HG03108 (cell line): ENCODE measurements around the gene RILPL2.
"Not testable (repeated sequence)": the region's sequence is repeated elsewhere in the genome, so short reads cannot be mapped to it uniquely, and the experiment has no call there.

Experiments used
- ATAC-seq: cut with Tn5 transposase; IDR thresholded peaks from one replicate; pipeline ENCODE4 v1.9.1; 2021; ENCODE audit warnings: moderate library complexity; ENCODE audit not compliant: unreplicated experiment

RILPL2 gene, protein sequence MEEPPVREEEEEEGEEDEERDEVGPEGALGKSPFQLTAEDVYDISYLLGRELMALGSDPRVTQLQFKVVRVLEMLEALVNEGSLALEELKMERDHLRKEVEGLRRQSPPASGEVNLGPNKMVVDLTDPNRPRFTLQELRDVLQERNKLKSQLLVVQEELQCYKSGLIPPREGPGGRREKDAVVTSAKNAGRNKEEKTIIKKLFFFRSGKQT

DNA sequence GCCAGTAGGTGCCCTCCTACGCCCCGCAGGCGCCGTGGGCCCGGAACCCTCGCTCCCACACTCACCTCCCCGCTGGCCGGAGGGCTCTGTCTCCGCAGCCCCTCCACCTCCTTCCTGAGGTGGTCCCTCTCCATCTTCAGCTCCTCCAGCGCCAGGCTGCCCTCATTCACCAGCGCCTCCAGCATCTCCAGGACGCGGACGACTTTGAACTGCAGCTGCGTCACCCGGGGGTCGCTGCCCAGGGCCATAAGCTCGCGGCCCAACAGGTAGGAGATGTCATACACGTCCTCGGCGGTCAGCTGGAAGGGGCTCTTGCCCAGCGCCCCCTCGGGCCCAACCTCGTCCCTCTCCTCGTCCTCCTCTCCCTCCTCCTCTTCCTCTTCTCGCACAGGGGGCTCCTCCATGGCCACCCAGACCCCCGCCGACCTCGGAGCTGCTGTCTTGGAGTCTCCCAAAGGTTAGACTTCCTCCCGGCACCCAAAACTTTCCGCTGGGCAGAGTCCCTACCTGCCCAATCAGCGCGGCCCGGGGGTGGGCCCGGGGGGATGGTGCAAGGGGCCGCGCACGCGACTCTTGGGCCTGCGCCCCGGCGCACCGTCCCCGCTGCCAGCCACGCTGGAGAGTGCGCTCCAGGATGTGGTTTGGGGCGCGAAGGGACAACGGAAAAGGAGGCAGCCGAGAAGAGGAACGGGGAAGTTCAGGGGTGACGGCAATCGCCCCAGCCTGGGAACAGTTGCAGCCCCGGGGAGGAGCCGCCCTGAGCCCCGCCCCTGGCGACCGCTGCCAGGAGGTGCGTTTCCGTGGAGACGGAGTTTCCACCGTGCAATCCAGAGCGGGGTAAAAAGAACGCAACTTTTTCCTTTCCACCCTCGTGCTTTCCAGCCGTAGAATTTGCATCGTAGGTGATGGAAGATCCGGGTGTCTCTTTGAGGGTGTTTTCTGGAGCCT, at the start of gene RILPL2:
TSS of gene RILPL2 (minus strand) at position 668 of the 948 bp plus-strand sequence. CDS start at position 404, 264 bp downstream.
- ATAC-seq, result peak; percentile 65

DNA sequence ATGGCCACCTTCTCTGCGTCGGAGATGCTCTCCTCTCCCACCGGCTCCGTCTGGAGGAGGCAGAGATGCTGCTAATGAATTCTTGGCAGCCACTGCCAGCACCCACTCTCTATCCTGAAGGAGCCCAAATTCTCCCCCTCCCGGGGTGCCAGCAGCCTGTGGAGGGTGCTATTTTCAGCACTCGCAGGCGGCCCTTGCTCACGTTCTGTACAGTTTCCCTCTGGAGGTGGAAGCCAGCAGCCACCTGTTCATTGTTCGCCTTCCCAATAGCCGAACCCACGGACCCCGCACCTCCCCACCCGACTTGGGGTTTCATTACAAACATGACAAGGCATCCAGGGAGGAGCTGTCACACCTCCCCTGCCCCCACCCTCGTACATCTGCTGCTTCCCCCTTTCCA, 49.3 kb upstream of the RILPL2 start:
- no peak for ATAC-seq

DNA sequence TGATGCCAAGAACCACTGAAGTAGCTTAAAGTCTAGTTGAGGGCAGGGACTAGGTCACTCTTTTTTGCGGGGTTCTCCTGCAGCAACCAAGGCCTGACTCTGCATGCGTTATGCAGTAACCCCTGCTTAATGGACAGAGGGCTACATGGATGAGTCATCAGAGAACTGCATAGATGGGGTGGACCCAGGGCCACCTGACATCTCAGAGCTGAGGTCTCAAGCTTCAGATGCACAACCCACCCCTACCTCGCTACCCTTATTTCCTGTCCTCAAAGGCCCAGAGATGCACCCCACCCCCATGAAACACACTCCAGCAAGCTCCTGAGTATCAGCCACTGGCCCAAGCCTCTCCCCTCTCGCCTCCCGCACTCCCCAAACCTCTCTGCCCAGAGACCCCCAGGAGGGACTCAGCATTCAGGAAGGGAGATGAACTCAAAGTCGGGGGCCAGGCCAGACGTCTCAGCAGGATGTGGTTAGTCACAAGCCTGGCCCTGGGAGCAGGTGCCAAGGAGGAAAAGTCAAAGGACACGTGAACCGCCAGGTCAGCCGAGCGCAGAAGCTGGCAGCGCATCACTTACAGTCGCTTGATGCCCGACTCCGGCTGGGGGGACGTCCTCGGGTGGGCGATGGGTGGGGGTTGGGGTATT, 47.2 kb upstream of the RILPL2 start:
- ATAC-seq, result no peak

DNA sequence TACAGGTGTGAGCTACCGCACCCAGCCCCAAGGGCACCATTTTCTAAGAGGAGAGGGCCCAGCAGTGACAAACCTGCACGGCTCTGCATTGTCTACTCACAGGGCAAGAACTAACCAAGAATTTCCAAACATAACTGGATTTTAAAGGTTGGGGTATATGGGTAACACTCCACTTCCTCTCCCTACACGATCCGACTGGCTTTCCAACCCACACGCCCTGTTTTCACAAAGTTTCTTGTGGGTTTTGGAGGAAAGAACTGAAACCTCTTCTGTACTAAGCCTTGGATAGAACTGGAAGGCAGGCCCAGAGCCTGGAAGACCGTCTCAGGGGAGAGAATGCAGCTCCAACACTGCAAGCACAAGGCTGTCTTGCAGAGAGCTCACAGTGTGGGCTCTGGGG, 46.4 kb upstream of the RILPL2 start:
- no peak for ATAC-seq

DNA sequence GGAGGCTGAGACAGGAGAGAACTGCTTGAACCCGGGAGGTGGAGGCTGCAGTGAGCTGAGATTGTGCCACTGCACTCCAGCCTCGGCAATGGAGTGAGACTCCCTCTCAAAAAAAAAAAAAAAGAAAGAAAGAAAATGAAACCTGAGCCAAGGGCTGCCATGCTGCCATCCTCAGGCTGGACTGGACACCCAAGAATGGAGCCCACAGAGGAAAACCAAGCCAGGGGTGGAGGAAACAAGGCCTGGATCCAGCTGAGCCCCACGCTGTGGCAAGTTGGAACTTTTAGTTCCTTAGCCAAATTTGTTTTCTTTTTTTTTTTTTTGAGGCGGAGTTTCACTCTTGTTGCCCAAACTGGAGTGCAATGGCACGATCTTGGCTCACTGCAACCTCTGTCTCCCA, 44.8 kb upstream of the RILPL2 start:
- ATAC-seq, result not testable (repeated sequence)

DNA sequence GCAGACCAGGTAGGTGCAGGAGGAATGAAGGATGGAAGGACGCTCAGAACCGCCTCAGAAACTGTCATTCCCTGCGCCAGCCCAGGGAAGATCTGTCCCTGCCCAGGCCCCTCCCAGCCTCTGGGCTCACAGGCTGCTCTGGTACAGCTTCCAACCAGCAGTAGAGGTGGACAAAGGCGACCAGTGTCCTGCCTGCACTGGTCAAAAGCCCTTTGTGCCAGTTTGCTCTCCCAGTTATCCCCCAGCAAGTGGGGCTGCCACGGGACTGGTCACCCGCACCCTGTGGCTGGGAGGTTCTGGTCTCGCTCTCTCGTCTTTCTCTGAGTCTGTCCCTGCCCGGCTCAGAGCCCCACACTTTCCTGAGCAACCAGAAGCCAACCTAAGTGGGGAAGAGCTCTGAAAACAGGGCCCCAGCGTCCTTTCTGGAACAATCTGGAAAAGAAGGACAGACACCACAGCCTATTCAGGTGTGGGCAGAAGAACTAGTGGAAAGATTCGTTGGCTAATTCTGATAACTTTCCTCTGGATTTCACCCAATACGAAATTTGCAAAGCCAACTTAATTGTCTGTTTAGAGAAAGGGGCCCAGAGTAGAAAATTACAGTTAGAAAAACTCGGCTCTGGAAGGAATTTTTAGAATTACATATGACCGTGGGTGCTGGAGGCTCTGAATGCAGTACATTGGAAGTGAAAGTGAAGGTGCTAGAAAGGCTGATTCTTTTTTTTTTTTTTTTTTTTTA, 43.1 kb upstream of the RILPL2 start:
- ATAC-seq, result no peak

DNA sequence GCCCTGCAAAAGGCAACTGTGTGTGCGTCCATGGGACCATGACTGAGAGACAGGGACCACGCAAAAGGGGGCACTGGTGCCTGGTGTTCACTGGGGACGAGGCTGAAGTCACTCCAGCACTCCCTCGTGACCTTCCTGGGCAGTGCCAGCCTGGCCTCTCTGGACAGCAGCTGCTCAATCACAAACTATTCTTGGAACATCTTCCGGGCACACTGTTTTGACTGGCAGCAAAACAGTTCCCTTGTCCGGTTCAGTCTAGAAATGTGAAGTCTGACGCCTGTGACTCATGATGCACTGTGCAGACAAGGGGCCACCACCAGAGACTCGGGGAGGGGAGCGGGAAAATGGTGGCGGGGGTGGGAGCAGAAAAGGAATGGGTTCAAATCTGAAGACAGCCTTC, 42.3 kb upstream of the RILPL2 start:
- no peak for ATAC-seq

DNA sequence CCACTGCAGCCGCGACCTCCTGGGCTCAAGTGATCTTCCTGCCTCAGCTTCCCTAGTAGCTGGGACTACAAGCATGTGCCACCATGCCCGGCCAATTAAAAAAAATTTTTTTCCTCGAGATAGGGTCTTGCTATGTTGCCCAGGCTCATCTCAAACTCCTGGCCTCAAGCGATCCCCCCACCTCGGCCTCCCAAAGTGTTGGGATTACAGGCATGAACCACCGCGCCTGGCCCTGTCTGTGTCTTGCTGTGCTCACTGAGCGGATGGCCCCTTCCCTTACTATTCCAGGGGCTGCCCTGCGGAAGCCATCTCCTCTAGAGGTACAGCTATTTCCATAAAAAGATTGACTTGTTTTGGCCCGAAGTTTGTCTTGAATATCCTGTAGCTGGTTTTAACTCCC, 41.6 kb upstream of the RILPL2 start:
- ATAC-seq, result no peak

DNA sequence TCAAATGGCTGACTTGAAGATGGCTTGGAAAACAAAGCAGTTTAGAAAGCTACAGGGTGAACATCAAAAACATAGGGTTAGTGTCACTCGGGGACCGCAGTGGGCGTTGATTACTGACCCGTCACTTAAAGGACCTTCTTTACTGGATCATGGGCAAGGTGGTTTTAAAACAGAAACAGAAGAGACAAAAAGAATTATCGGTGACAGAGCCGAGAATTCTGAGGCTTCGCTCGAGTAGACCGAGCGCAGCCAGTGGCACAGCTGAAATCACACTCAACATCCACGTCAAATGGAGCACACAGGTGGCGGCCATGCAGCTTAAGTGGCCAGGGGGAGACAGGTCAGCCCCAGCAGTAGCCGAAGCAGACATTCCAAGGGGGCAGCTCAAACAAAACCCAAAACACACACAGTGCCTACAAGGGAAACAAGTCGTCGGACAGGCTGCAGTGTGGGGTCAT, 38.8 kb upstream of the RILPL2 start:
- ATAC-seq, result no peak

DNA sequence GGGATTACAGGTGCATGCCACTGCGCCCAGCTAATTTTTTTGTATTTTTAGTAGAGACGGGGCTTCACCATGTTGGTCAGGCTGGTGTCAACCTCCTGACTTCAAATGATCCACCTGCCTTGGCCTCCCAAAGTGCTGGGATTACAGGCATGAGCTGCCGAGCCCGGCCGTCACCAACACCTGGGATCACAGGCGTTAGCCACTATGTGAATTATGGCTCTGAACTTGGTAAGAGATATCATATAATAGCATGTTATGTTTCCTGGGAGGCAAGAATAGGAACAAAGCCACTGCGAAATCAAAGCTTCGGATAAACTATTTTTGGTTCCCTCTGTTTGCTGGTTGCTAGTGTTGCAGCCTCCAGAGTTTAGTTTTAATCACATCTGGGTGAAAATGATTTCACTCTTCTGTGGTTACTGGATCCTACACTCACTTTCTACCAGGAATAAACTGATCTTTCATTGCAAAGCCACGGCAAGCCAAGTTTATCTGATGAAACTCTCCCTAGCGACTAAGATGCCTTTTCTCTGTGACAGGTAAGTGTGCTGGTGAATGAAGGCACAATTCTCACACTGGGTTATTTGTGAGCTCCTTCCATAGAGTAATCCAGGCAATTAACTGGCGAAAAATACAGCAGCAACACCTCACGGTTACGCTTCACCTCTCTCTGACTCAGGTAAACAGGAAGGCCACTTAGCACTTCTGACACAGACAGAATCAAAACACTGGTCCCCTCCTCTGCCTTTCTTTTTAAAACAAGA, 38.2 kb upstream of the RILPL2 start:
- no peak for ATAC-seq

DNA sequence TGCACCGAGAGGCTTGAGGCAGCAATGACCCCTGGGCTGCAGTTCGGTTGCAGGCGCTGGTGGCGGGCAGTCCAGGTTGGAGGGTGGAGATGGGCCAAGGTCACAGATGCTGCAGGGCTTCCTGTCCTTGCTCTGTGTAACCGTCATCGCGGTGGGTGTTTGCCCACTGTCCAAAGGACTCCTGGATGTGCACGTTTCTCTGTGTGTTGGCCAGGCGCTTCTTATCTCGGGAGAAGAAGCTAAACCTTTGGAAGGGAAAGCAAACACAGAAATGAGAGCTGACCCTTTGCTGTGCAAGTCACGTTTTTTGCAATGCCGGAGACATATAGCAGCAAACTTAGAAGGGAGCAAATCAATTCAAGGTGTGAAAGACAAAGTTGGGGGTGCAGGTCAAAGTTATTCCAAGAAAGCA, 36.0 kb upstream of the RILPL2 start:
- no peak for ATAC-seq

DNA sequence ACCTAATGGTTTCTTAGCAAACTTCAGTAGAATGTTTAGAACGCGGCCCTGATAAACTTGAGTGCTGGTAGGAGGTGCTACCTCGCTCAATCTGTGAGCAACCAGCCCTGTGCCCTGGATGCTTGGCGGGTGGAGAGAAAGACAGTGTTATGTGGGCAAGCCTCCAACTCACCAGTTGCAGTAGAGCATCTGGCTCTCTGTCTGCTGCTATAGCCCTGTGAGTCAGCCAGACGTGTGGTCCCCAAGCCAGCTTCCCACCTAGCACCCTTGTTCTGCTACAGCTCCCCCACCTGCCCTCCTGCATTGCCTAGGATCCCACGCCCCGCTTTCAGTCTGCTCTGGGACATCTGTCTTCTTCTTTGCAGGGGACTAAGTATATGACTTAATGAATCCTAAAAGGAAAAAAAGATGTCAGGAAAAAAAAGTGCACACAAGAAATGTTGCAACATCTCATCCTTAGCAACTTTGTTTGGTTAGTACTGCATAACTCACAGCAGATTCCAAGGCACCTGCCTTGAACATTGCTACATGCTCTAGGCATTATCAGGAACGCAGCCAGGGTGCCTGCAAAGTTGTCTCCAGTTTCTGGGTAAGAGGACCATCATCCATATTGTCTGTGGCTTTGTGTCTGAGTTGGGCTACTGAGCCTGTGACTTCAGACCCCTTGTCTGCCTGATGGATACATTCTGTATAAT, 35.0 kb upstream of the RILPL2 start:
- ATAC-seq, result no peak

DNA sequence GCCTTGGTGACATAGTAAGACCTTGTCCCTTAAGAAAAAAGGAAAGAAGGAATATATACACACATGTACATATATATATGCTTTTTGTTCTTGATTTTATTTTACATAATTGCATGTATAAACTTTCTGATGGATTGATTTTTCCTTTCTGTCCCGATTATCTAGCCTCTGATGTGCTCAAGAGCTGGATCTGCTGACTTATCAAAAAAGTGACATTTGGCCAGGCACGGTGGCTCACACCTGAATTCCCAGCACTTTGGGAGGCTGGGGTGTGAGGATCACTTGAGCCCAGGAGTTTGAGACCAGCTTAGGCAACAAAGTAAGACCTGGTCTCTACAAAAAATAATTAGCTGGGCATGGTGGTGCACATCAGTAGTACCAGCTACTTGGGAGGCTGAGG, 33.5 kb upstream of the RILPL2 start:
- no peak for ATAC-seq

DNA sequence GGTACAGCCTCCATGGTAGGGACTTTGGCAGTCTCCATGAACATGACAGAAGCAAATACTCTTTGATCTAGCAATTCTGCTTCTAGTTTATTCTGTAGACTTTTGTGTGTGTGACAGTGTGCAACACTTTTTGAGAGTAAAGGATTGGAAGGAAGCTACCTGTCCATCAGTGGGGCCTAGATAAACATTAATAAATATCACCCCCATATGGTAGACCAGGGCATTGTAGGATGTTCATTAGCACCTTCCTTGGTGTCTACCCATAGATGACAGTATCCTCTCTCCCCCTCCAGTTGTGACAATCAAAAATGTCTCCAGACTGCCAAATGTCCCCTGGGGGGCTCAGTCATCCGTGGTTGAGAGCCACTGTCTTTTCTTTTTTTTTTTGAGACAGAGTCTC, 32.3 kb upstream of the RILPL2 start:
- peak; percentile 78 for ATAC-seq

DNA sequence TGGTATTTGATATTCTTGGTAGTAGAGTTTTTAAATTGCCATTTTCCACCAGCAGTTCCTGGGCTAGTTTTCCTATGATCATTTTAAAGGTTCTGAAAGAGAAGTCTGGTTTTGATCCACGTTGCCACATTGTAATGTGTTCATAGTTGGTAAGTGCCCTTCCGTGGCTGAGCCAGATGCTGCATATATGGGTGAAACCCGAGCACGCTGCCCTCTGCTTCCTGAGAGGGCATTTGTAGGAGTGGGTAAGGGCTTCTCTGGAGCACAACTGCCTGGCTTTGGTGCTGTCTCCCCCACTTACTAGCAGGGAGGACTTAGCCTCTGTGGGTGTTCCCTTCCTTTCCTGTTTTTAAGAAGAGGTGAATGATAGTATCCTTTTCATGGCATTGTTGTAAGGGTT, 28.6 kb upstream of the RILPL2 start:
- no peak for ATAC-seq

DNA sequence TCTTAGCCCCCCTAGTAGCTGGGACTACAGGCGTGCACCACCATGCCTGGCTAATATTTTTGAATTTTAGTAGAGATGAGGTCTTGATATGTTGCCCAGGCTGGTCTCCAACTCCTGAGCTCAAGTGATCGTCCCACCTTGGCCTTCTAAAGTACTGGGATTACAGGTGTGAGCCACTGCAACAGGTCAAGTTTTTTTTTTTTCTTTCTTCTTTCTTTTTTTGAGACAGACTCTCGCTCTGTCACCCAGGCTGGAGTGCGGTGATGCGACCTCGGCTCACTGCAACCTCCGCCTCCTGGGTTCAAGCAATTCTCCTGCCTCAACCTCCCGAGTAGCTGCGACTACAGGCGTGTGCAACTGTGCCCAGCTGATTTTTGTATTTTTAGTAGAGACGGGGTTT, 26.7 kb upstream of the RILPL2 start:
- not testable (repeated sequence) for ATAC-seq

DNA sequence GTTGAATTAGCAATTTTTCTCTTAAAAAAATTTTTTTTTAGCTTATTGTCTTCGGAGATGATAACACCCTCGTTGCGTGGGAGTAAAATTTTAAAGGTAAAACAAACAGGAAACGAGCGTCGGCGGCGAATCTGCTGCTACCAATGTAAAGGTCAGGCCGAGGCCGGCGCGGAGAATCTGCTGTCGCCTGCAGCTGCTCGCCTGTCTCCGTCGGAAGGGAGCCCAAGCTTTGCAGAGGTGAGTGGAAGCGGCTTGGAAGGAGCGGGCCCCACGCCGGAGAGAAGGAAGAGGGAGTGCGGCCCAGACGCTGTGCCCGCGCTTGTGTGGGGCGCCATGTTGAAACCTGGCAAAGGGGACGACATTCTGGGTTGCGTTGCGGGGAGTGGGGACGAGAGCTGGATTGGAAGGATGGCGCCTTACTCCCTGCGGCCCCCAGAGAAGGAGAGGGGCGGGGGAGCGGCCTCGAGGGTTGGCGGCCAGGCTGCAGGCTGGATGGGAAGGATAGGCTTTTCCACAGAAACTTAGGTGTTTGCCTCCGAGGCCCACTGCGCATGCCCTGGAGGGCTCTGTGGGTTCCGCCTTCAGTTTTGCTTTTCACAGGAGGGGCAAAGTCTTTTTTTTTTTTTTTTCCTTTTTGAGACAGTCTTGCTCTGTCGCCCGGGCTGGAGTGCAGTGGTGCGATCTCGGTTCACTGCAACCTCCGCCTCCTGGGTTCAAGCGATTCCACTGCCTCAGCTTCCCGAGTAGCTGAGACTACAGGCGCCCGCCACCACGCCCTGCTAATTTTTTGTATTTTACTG, 21.7 kb upstream of the RILPL2 start, which contains the start of gene SNRNP35:
TSS of gene SNRNP35 (plus strand) at position 160 of the 800 bp plus-strand sequence. CDS start 7,402 bp downstream, outside the sequence.
- ATAC-seq, result peak; percentile 49

DNA sequence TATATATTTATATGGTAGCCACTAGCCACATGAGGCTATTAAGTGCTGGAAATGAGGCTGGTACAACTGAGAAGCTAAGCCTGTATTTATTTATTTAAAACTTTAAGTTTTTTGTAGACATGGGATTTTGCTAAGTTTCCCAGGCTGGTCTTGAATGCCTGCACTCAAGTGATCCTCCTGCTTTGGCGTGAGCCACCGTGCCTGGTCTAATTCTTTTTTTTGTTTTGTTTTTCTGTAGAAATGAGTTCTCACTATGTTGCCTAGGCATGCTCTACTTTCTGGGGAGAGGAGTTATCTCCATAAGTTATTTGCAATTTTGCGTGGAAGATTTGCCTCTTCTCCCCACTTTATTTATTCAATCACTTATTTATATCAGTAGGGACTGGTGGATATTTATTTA, 16.7 kb upstream of the RILPL2 start:
- no peak for ATAC-seq

DNA sequence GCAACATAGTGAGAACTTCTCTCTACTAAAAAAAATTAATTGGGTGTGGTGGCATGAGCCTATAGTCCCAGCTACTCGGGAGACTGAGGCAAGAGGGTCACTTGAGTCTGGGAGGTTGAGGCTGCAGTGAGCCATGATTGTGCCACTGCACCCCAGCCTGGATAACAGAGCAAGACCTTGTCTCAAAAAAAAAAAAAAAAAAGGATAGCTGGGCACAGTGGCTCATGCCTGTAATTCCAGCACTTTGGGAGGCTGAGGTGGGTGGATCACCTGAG, 15.7 kb upstream of the RILPL2 start:
- ATAC-seq, result not testable (repeated sequence)
